Stimulated activated naive CD4-positive, alpha-beta T cell treated with Interleukin-2 at 50 U/mL for 16 hours (primary cell): Measurements from ENCODE around the gene PMEL.
"Not testable (repeated sequence)": the region's sequence is repeated elsewhere in the genome, so short reads cannot be mapped to it uniquely, and the experiment has no call there.

Source experiments
- DNase-seq: peaks from one replicate; lab custom pipeline; 2025; lab: John Stamatoyannopoulos, UW

Gene PMEL

GRCh38 chr12:55923648-55924047 lies 42.2 kb downstream of the PMEL start:
- not testable (repeated sequence) for DNase-seq

- no peak for DNase-seq
Measured at GRCh38 chr12:55922126-55922525, 43.7 kb downstream of the PMEL start.

DNA sequence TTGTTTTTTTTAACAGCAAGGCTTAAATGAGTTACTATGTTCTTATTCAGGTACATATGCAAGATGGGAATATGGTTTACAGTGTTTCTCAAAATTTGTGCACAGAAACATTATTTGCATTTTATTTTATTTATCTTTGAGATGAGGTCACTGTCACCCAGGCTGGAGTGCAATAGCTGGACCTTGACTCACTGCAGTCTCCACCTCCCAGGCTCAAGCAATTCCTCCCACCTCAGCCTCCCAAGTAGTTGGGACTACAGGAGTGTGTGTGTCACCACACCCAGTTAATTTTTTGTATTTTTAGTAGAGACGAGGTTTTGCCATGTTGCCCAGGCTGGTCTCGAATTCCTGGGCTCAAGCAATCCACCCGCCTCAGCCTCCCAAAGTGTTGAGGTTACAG lies 46.8 kb downstream of the PMEL start:
- not testable (repeated sequence) for DNase-seq

- DNase-seq = no peak
Measured at GRCh38 chr12:55915482-55915859, 50.4 kb downstream of the PMEL start.

GRCh38 chr12:55912908-55913307 lies 52.9 kb downstream of the PMEL start:
- DNase-seq = no peak

- DNase-seq = no peak
Measured at GRCh38 chr12:55909513-55909884, 56.3 kb downstream of the PMEL start.

GRCh38 chr12:55908726-55909512 lies 56.9 kb downstream of the PMEL start:
- no peak for DNase-seq

DNA sequence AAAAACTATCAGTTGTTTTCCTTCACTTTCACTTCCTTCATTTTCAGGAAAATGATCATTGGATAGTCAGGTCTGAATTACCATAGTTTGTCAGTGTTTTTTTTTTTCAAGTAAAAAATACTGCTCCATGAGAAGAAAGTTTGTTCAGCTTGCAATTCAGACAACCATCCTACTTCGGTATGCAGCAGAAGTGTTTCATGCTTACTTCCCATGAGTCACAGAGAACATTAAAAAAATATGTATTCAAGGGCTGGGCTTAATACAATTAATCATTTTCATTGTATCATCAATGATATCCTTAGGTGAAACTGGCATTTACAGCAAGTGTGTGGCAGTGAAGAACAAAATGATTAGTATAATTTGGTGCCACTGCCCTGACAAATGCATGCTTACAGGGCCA lies 59.8 kb downstream of the PMEL start:
- DNase-seq = no peak
